Fibroblast of lung (primary cell): ENCODE measurements around the gene HCFC2. TPM values are rescaled to one million over a fixed set of nuclear protein-coding genes. Genes with fewer than 3 reads are reported as not detected.

Experiments
- DNase-seq, 2 donors: peaks; one replicate each; pipeline versions ENCODE4 v3.0.0 to v3.0.0-alpha.2; 2010; ENCODE audit warnings: low read depth in 2 of 2
- H2AFZ ChIP-seq: 2 replicates; pipeline ENCODE4 v1.5.1; 2012; ENCODE audit warnings: low read length, control low read depth, inconsistent platforms
- H3K27ac ChIP-seq: 2 replicates; pipeline ENCODE4 v1.5.1; 2011; ENCODE audit warnings: low read length, control low read depth; ENCODE audit not compliant: insufficient read depth
- H3K27me3 ChIP-seq: 2 replicates; pipeline ENCODE4 v1.5.1; 2011; ENCODE audit warnings: mild to moderate bottlenecking, low read length; ENCODE audit not compliant: control insufficient read depth, insufficient read depth
- H3K36me3 ChIP-seq: 2 replicates; pipeline ENCODE4 v1.5.1; 2011; ENCODE audit warnings: low read length; ENCODE audit not compliant: control insufficient read depth, insufficient read depth
- H3K4me1 ChIP-seq: 2 replicates; pipeline ENCODE4 v1.5.1; 2011; ENCODE audit warnings: low read length; ENCODE audit not compliant: control insufficient read depth, insufficient read depth; ENCODE audit errors: extremely low read depth
- H3K4me2 ChIP-seq: 2 replicates; pipeline ENCODE4 v1.5.1; 2011; ENCODE audit warnings: low read length, control low read depth; ENCODE audit not compliant: insufficient read depth; ENCODE audit errors: extremely low read depth
- H3K4me3 ChIP-seq, 4 experiments: fragments of 200-600 bp in 1 of 4; sonication (generic) in 1 of 4; replicated peaks in 1 of 4; 2 replicates each; pipeline ENCODE4 v1.5.1; 2011 to 2016; ENCODE audit warnings: low read length in 4 of 4, low read depth in 3 of 4, mild to moderate bottlenecking in 3 of 4, control low read depth in 2 of 4, inconsistent platforms in 1 of 4, mixed read lengths in 1 of 4; ENCODE audit not compliant: insufficient read depth in 1 of 4; ENCODE audit errors: control extremely low read depth in 1 of 4
- H3K79me2 ChIP-seq: 2 replicates; pipeline ENCODE4 v1.5.1; 2012; ENCODE audit warnings: mild to moderate bottlenecking, low read length, inconsistent platforms; ENCODE audit not compliant: control insufficient read depth, insufficient read depth
- H3K9ac ChIP-seq: 2 replicates; pipeline ENCODE4 v1.5.1; 2011; ENCODE audit warnings: mild to moderate bottlenecking, low read length, control low read depth; ENCODE audit not compliant: insufficient read depth
- H3K9me3 ChIP-seq: 2 replicates; pipeline ENCODE4 v1.5.1; 2012; ENCODE audit warnings: low read depth, low read length; ENCODE audit not compliant: control insufficient read depth, insufficient read depth
- H4K20me1 ChIP-seq: 2 replicates; pipeline ENCODE4 v1.5.1; 2011; ENCODE audit warnings: low read length; ENCODE audit not compliant: control insufficient read depth, insufficient read depth; ENCODE audit errors: extremely low read depth
- EZH2 ChIP-seq: IDR thresholded peaks from 2 replicates; pipeline ENCODE4 v1.5.1; 2012; ENCODE audit warnings: low read length, control low read depth, mild to moderate bottlenecking; ENCODE audit errors: missing control alignments
- polyA plus RNA-seq, 2 donors: library from polyadenylated mRNA; depleted of rRNA in 1 of 2; stranded (reverse) in 1 of 2; unstranded in 1 of 2; fragments of >200 nt; gene quantifications; 2 replicates each; pipeline ENCODE4 v1.2.1, GENCODE V29; 2011 to 2012; ENCODE audit warnings: missing spikeins in 1 of 2
- total RNA-seq: library from RNA; depleted of rRNA; stranded (reverse); fragments of >200 nt; gene quantifications from 2 replicates; pipeline ENCODE4 v1.2.1, GENCODE V29; 2014
- TF ChIP-seq, protein P1 (sequence below), 2 donors: IDR thresholded peaks in 1 of 2; conservative IDR thresholded peaks in 1 of 2; 1 replicate in 1 of 2; 2 replicates in 1 of 2; pipeline ENCODE4 v1.5.1; 2011 to 2012; ENCODE audit warnings: low read length in 2 of 2, control low read depth in 1 of 2, inconsistent platforms in 1 of 2, low read depth in 1 of 2, mild to moderate bottlenecking in 1 of 2

The HCFC2 gene
- total and polyA plus RNA-seq, 2 donors (not counting 1 experiment from before 2014, with no cell fraction given): 27.0 to 36.2 TPM

DNA sequence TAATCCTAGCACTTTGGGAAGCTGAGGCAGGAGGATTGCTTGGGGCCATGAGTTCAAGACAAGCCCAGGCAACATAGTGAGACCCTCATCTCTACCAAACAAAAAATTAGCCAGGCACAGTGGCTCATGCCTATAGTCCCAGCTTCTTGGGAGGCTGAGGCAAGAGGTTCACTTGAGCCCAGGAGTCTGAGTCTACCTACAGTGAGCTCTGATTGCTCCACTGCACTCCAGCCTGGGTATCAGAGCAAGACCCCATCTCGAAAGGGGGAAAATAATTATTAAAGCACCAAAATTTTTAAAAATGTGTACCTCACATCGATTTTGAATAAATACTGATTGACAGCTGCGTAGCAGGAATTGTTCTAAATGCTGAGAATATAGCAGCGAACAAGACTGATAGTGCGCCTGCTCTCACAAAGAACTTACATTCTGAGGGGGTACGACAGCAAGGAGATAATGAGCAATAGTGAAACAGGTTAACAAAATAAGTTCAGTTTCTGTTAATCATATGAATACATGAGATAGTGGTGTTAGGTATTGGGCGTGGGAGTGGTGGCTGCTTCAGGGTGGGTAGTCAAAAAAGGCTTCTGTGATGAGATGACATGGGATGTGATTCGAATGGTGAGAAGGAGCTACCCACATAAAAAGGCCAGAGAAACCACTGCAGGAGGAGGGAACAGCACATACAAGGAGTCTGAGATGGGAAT is 19.6 kb downstream of the HCFC2 start:
- Histone ChIP-seq H3K27ac (no peak overlapping the region), H4K20me1 (no peaks in the 10 kb centered on the region), H3K4me1 (no peaks in the 10 kb centered on the region), H3K36me3 (peaks cover 3% of the 10 kb centered on the region), H3K27me3 (no peaks in the 10 kb centered on the region), H3K4me3 (no peak overlapping the region), H3K9ac (no peak overlapping the region), H3K79me2 (no peaks in the 10 kb centered on the region), H2AFZ (no peak overlapping the region), H3K4me2 (no peak overlapping the region), H3K9me3 (no peaks in the 10 kb centered on the region)
- no peak for TF ChIP-seq EZH2
- TF ChIP-seq, protein P1, sequence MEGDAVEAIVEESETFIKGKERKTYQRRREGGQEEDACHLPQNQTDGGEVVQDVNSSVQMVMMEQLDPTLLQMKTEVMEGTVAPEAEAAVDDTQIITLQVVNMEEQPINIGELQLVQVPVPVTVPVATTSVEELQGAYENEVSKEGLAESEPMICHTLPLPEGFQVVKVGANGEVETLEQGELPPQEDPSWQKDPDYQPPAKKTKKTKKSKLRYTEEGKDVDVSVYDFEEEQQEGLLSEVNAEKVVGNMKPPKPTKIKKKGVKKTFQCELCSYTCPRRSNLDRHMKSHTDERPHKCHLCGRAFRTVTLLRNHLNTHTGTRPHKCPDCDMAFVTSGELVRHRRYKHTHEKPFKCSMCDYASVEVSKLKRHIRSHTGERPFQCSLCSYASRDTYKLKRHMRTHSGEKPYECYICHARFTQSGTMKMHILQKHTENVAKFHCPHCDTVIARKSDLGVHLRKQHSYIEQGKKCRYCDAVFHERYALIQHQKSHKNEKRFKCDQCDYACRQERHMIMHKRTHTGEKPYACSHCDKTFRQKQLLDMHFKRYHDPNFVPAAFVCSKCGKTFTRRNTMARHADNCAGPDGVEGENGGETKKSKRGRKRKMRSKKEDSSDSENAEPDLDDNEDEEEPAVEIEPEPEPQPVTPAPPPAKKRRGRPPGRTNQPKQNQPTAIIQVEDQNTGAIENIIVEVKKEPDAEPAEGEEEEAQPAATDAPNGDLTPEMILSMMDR (conservative IDR thresholded peaks at IDR 0.05 in 1 of 2, IDR thresholded peaks at IDR 0.05 in 1 of 2; ENCODE audit: low read depth in 1 of 2, low read length in 2 of 2): no peak
- no peak for DNase-seq

GRCh38 chr12:104090685-104091084 is 26.4 kb downstream of the HCFC2 start:
- H4K20me1 ChIP-seq: no peaks in the 10 kb centered on the region
- no peak overlapping the region for H3K4me3 ChIP-seq
- no peak overlapping the region for H3K4me2 ChIP-seq
- H3K4me1 ChIP-seq: no peaks in the 10 kb centered on the region
- no peak overlapping the region for H2AFZ ChIP-seq
- H3K9ac ChIP-seq: no peak overlapping the region
- H3K79me2 ChIP-seq: no peaks in the 10 kb centered on the region
- H3K36me3 ChIP-seq: peaks cover 6% of the 10 kb centered on the region
- H3K27me3 ChIP-seq: no peaks in the 10 kb centered on the region
- no peak overlapping the region for H3K27ac ChIP-seq
- H3K9me3 ChIP-seq: no peaks in the 10 kb centered on the region
- no peak for DNase-seq
- TF ChIP-seq, protein P1 (conservative IDR thresholded peaks at IDR 0.05 in 1 of 2, IDR thresholded peaks at IDR 0.05 in 1 of 2; ENCODE audit: low read depth in 1 of 2, low read length in 2 of 2): no peak
- TF ChIP-seq EZH2: no peak

- Histone ChIP-seq H2AFZ (no peak overlapping the region), H3K36me3 (peaks cover 6% of the 10 kb centered on the region), H3K4me2 (no peak overlapping the region), H3K4me3 (no peak overlapping the region), H3K27ac (no peak overlapping the region), H3K27me3 (no peaks in the 10 kb centered on the region), H3K4me1 (no peaks in the 10 kb centered on the region), H4K20me1 (no peaks in the 10 kb centered on the region), H3K79me2 (no peaks in the 10 kb centered on the region), H3K9ac (no peak overlapping the region), H3K9me3 (no peaks in the 10 kb centered on the region)
- TF ChIP-seq EZH2: no peak
- TF ChIP-seq, protein P1 (conservative IDR thresholded peaks at IDR 0.05 in 1 of 2, IDR thresholded peaks at IDR 0.05 in 1 of 2; ENCODE audit: low read depth in 1 of 2, low read length in 2 of 2): no peak
- no peak for DNase-seq
Measured at GRCh38 chr12:104091136-104091535, 26.8 kb downstream of the HCFC2 start.
